Esophagus muscularis mucosa (tissue), 4 donors: Measurements from ENCODE around the gene MRPL37. TPM values are rescaled to one million over a fixed set of nuclear protein-coding genes. Genes with fewer than 3 reads are reported as not detected.

ENCODE experiments used
- DNase-seq: peaks from one replicate; pipeline ENCODE4 v3.0.0-alpha.2; 2017; ENCODE audit errors: extremely low spot score
- H3K27ac ChIP-seq, 4 donors: fragments of 200-600 bp; sonication (generic); replicated peaks in 1 of 4; 1 replicate in 3 of 4; 2 replicates in 1 of 4; pipeline ENCODE4 v1.5.1; 2016 to 2019; ENCODE audit warnings: mild to moderate bottlenecking in 1 of 4
- H3K27me3 ChIP-seq, 4 donors: fragments of 200-600 bp; sonication (generic); one replicate each; pipeline versions ENCODE4 v1.5.1 to v1.6.0; 2016 to 2019
- H3K36me3 ChIP-seq, 4 donors: fragments of 200-600 bp; sonication (generic); one replicate each; pipeline ENCODE4 v1.5.1; 2016 to 2019
- H3K4me1 ChIP-seq, 4 donors: fragments of 200-600 bp; sonication (generic); one replicate each; pipeline ENCODE4 v1.5.1; 2016 to 2019
- H3K4me3 ChIP-seq, 4 donors: fragments of 200-600 bp; sonication (generic); 1 replicate in 2 of 4; 2 replicates in 2 of 4; pipeline ENCODE4 v1.5.1; 2016 to 2019; ENCODE audit warnings: mild to moderate bottlenecking in 4 of 4, moderate library complexity in 1 of 4
- H3K9me3 ChIP-seq, 4 donors: fragments of 200-600 bp; sonication (generic); 1 replicate in 3 of 4; 2 replicates in 1 of 4; pipeline ENCODE4 v1.5.1; 2016 to 2019
- CTCF ChIP-seq, 3 experiments: fragments of 200-600 bp in 2 of 3; fragments of 450-650 bp in 1 of 3; sonication (generic) in 2 of 3; IDR thresholded peaks; one replicate each; pipeline ENCODE4 v1.5.1; 2017 to 2019; ENCODE audit warnings: antibody characterized with exemption in 3 of 3, mild to moderate bottlenecking in 2 of 3, moderate library complexity in 1 of 3
- EP300 ChIP-seq: sonication (generic); formaldehyde crosslinking; IDR thresholded peaks from one replicate; pipeline ENCODE4 v1.6.1; 2017; ENCODE audit warnings: antibody characterized with exemption
- POLR2A ChIP-seq: fragments of 450-650 bp; IDR thresholded peaks from one replicate; pipeline ENCODE4 v1.6.1; 2017; ENCODE audit warnings: antibody characterized with exemption, moderate library complexity, mild to moderate bottlenecking, low read depth
- POLR2AphosphoS5 ChIP-seq, 2 donors: sonication (generic); formaldehyde crosslinking; IDR thresholded peaks; one replicate each; pipeline ENCODE4 v1.6.1; 2017; ENCODE audit warnings: antibody characterized with exemption in 2 of 2
- WGBS: methylation state at CpG from one replicate; pipeline ENCODE4 v1.1.5; 2018; 5-methylcytosine and 5-hydroxymethylcytosine counted together
- intact Hi-C: fragments of 100-400 bp; cut with DNase I; formaldehyde crosslinking; loops from one replicate; pipeline ENCODE4 v1.15.1; 2023
- total RNA-seq, 4 donors: library from RNA; depleted of rRNA; stranded (reverse); fragments of >200 nt; gene quantifications; one replicate each; pipeline versions ENCODE4 v1.1.0 to v1.2.1, GENCODE V29; 2016

MRPL37 gene
- total RNA-seq, 4 donors from 2014 or later = 54.2 to 62.1 (median 58.4) TPM

- intact Hi-C loops = no loop called here
- Histone ChIP-seq H3K36me3 (peaks cover 0 to 42% (median 20%) of the 10 kb centered on the region in 4 donors), H3K9me3 (no peaks in the 10 kb centered on the region), H3K27me3 (no peaks in the 10 kb centered on the region), H3K4me3 (no peak overlapping the region), H3K27ac (no peak overlapping the region), H3K4me1 (peaks cover 6 to 34% (median 22%) of the 10 kb centered on the region in 4 donors)
- WGBS = 62% methylated on average over 8 of the region's 8 CpGs
- no peak for DNase-seq
- TF ChIP-seq POLR2A = no peak
- no peak for TF ChIP-seq CTCF (IDR thresholded peaks at IDR 0.05)
- TF ChIP-seq EP300 = no peak
- no peak for TF ChIP-seq POLR2AphosphoS5 (IDR thresholded peaks at IDR 0.05)
These were observed 27.2 kb downstream of the MRPL37 start for GRCh38 chr1:54227091-54227602.

- Histone ChIP-seq H3K36me3 (peaks cover 0 to 42% (median 19%) of the 10 kb centered on the region in 4 donors), H3K4me3 (no peak overlapping the region), H3K27ac (no peak overlapping the region), H3K27me3 (no peaks in the 10 kb centered on the region), H3K9me3 (no peaks in the 10 kb centered on the region), H3K4me1 (peaks cover 6 to 34% (median 22%) of the 10 kb centered on the region in 4 donors)
- intact Hi-C loops = no loop called here
- DNase-seq = no peak
- TF ChIP-seq POLR2AphosphoS5 (IDR thresholded peaks at IDR 0.05) (no peak), CTCF (IDR thresholded peaks at IDR 0.05) (no peak)
- 49% methylated on average over 17 of the region's 17 CpGs for WGBS
These were observed 27.9 kb downstream of the MRPL37 start for GRCh38 chr1:54227891-54228310.

- H3K36me3 ChIP-seq = peaks cover 0 to 42% (median 16%) of the 10 kb centered on the region in 4 donors
- intact Hi-C loops = no loop called here
- no peak overlapping the region for H3K27ac ChIP-seq
- no peak for DNase-seq
- no peak overlapping the region for H3K4me3 ChIP-seq
- peaks cover 6 to 34% (median 22%) of the 10 kb centered on the region in 4 donors for H3K4me1 ChIP-seq
- no peak for TF ChIP-seq EP300
- no peak for TF ChIP-seq POLR2AphosphoS5 (IDR thresholded peaks at IDR 0.05)
- no peak for TF ChIP-seq CTCF (IDR thresholded peaks at IDR 0.05)
- no peak for TF ChIP-seq POLR2A
- no peaks in the 10 kb centered on the region for H3K27me3 ChIP-seq
- no peaks in the 10 kb centered on the region for H3K9me3 ChIP-seq
- WGBS = no CpG with 5 or more reads among the region's 13 CpGs
These were observed 28.7 kb downstream of the MRPL37 start for GRCh38 chr1:54228638-54229079.

GRCh38 chr1:54229281-54229891, 29.4 kb downstream of the MRPL37 start:
- TF ChIP-seq POLR2AphosphoS5 (IDR thresholded peaks at IDR 0.05) = no peak
- no peak for TF ChIP-seq POLR2A
- no peak for TF ChIP-seq EP300
- TF ChIP-seq CTCF (IDR thresholded peaks at IDR 0.05) = no peak
- Histone ChIP-seq H3K4me1 (peaks cover 6 to 34% (median 22%) of the 10 kb centered on the region in 4 donors), H3K27ac (peak overlapping the region in 2 of 4 donors; percentile 22 to 57), H3K9me3 (no peaks in the 10 kb centered on the region), H3K36me3 (peaks cover 0 to 35% (median 15%) of the 10 kb centered on the region in 4 donors), H3K27me3 (no peaks in the 10 kb centered on the region), H3K4me3 (no peak overlapping the region)
- WGBS = 39% methylated on average over 9 of the region's 11 CpGs
- DNase-seq = no peak
- intact Hi-C loops = no loop called here
